HG03060 (cell line): Measurements from ENCODE around the gene DHRS4L2.
"Not testable (repeated sequence)": the region's sequence is repeated elsewhere in the genome, so short reads cannot be mapped to it uniquely, and the experiment has no call there.

Experiments
- ATAC-seq: cut with Tn5 transposase; IDR thresholded peaks from one replicate; pipeline ENCODE4 v1.9.1; 2021; ENCODE audit warnings: low read depth, moderate number of reproducible peaks; ENCODE audit not compliant: unreplicated experiment

Gene DHRS4L2

GRCh38 chr14:23988607-23989363 lies at the start of gene DHRS4L2:
DHRS4L2 (plus strand) TSS chr14:23988929; CDS start chr14:23988948, 19 bp downstream.
- not testable (repeated sequence) for ATAC-seq

GRCh38 chr14:23939607-23940326 lies 49.0 kb upstream of the DHRS4L2 start:
- no peak for ATAC-seq

- no peak for ATAC-seq
Observed at GRCh38 chr14:23941230-23941629, 47.5 kb upstream of the DHRS4L2 start.

GRCh38 chr14:23941669-23942068 lies 47.1 kb upstream of the DHRS4L2 start:
- no peak for ATAC-seq

GRCh38 chr14:23942587-23942986 lies 46.1 kb upstream of the DHRS4L2 start:
- ATAC-seq = no peak

GRCh38 chr14:23949069-23949468 lies 39.7 kb upstream of the DHRS4L2 start:
- ATAC-seq = not testable (repeated sequence)

- no peak for ATAC-seq
Observed at GRCh38 chr14:23950411-23951135, 38.2 kb upstream of the DHRS4L2 start.

- not testable (repeated sequence) for ATAC-seq
Observed at GRCh38 chr14:23951136-23951466, 37.6 kb upstream of the DHRS4L2 start.

GRCh38 chr14:23951590-23952201 lies 37.0 kb upstream of the DHRS4L2 start:
- ATAC-seq = no peak

GRCh38 chr14:23953116-23953463 lies 35.6 kb upstream of the DHRS4L2 start:
- not testable (repeated sequence) for ATAC-seq

GRCh38 chr14:23953464-23954278 lies 35.1 kb upstream of the DHRS4L2 start, which contains the start of gene DHRS4:
DHRS4 (plus strand) TSS chr14:23953770; CDS start chr14:23953789, 19 bp downstream.
- no peak for ATAC-seq

- not testable (repeated sequence) for ATAC-seq
Observed at GRCh38 chr14:23954279-23954614, 34.5 kb upstream of the DHRS4L2 start.

- not testable (repeated sequence) for ATAC-seq
Observed at GRCh38 chr14:23954965-23955364, 33.8 kb upstream of the DHRS4L2 start.

GRCh38 chr14:23955811-23956210 lies 32.9 kb upstream of the DHRS4L2 start:
- ATAC-seq = not testable (repeated sequence)

- ATAC-seq = not testable (repeated sequence)
Observed at GRCh38 chr14:23957913-23958569, 30.7 kb upstream of the DHRS4L2 start.

GRCh38 chr14:23960899-23961298 lies 27.8 kb upstream of the DHRS4L2 start:
- not testable (repeated sequence) for ATAC-seq

GRCh38 chr14:23961704-23962103 lies 27.0 kb upstream of the DHRS4L2 start:
- not testable (repeated sequence) for ATAC-seq

- ATAC-seq = not testable (repeated sequence)
Observed at GRCh38 chr14:23969130-23969480, 19.6 kb upstream of the DHRS4L2 start.

- ATAC-seq = not testable (repeated sequence)
Observed at GRCh38 chr14:23969481-23970282, 19.0 kb upstream of the DHRS4L2 start.
